Parathyroid adenoma (tissue), 2 donors: Measurements from ENCODE around the gene NBEA.

ENCODE experiments used
- H2AFZ ChIP-seq: fragments of 300-600 bp; sonication (generic); one replicate; pipeline ENCODE4 v1.7.0; 2017; ENCODE audit warnings: antibody characterized with exemption, mild to moderate bottlenecking
- H3K27ac ChIP-seq: fragments of 300-600 bp; sonication (generic); one replicate; pipeline ENCODE4 v1.7.0; 2017
- H3K27me3 ChIP-seq: fragments of 300-600 bp; sonication (generic); one replicate; pipeline ENCODE4 v1.7.0; 2017; ENCODE audit warnings: low read length; ENCODE audit not compliant: control insufficient read depth, insufficient read depth
- H3K36me3 ChIP-seq: fragments of 300-600 bp; sonication (generic); one replicate; pipeline ENCODE4 v1.7.0; 2017; ENCODE audit warnings: low read length; ENCODE audit not compliant: control insufficient read depth, insufficient read depth
- H3K4me1 ChIP-seq: fragments of 300-600 bp; sonication (generic); one replicate; pipeline ENCODE4 v1.7.0; 2017; ENCODE audit warnings: control low read depth
- H3K4me2 ChIP-seq: fragments of 300-600 bp; sonication (generic); one replicate; pipeline ENCODE4 v1.7.0; 2017; ENCODE audit warnings: low read length
- H3K4me3 ChIP-seq: fragments of 300-600 bp; sonication (generic); one replicate; pipeline ENCODE4 v1.7.0; 2017; ENCODE audit warnings: low read depth, low read length
- H3K79me2 ChIP-seq: fragments of 300-600 bp; sonication (generic); one replicate; pipeline ENCODE4 v1.7.0; 2017; ENCODE audit warnings: control low read depth
- H3K9ac ChIP-seq: fragments of 300-600 bp; sonication (generic); one replicate; pipeline ENCODE4 v1.7.0; 2017; ENCODE audit warnings: mild to moderate bottlenecking
- H3K9me3 ChIP-seq: fragments of 300-600 bp; sonication (generic); one replicate; pipeline ENCODE4 v1.7.0; 2017; ENCODE audit warnings: low read length; ENCODE audit not compliant: control insufficient read depth
- CTCF ChIP-seq: fragments of 300-600 bp; sonication (generic); IDR thresholded peaks from one replicate; pipeline ENCODE4 v1.7.0; 2017; ENCODE audit warnings: antibody characterized with exemption, mild to moderate bottlenecking
- donor health status: primary hyperparathyroidism.

Gene NBEA

GRCh38 chr13:35411059-35411744 lies 469.1 kb downstream of the NBEA start:
- Histone ChIP-seq H3K9me3 (no peaks in the 10 kb centered on the region), H3K4me2 (no peak overlapping the region), H3K79me2 (no peaks in the 10 kb centered on the region), H3K9ac (no peak overlapping the region), H3K4me3 (no peak overlapping the region), H3K27me3 (no peaks in the 10 kb centered on the region), H3K36me3 (no peaks in the 10 kb centered on the region), H2AFZ (no peak overlapping the region), H3K27ac (no peak overlapping the region), H3K4me1 (no peaks in the 10 kb centered on the region)
- no peak for TF ChIP-seq CTCF

GRCh38 chr13:35448465-35448864 lies 506.4 kb downstream of the NBEA start:
- no peak for TF ChIP-seq CTCF
- H2AFZ ChIP-seq: no peak overlapping the region
- H3K4me2 ChIP-seq: no peak overlapping the region

GRCh38 chr13:35449821-35450220 lies 507.8 kb downstream of the NBEA start:
- Histone ChIP-seq H2AFZ (no peak overlapping the region), H3K79me2 (no peaks in the 10 kb centered on the region), H3K36me3 (no peaks in the 10 kb centered on the region), H3K4me3 (no peak overlapping the region), H3K4me1 (no peaks in the 10 kb centered on the region), H3K9ac (no peak overlapping the region), H3K4me2 (no peak overlapping the region), H3K27ac (no peak overlapping the region), H3K9me3 (no peaks in the 10 kb centered on the region), H3K27me3 (no peaks in the 10 kb centered on the region)
- no peak for TF ChIP-seq CTCF

More at GRCh38 chr13:35448465-35448864, 506.4 kb downstream of the NBEA start:
- Histone ChIP-seq H3K27me3 (no peaks in the 10 kb centered on the region), H3K4me1 (no peaks in the 10 kb centered on the region), H3K36me3 (no peaks in the 10 kb centered on the region), H3K9me3 (no peaks in the 10 kb centered on the region), H3K27ac (no peak overlapping the region), H3K79me2 (no peaks in the 10 kb centered on the region), H3K4me3 (no peak overlapping the region), H3K9ac (no peak overlapping the region)

GRCh38 chr13:35455022-35455421 lies 513.0 kb downstream of the NBEA start:
- H3K79me2 ChIP-seq: no peaks in the 10 kb centered on the region
- no peaks in the 10 kb centered on the region for H3K4me1 ChIP-seq
- H3K36me3 ChIP-seq: no peaks in the 10 kb centered on the region
- no peak for TF ChIP-seq CTCF
- H3K4me2 ChIP-seq: no peak overlapping the region
- H3K9ac ChIP-seq: no peak overlapping the region
- no peak overlapping the region for H3K4me3 ChIP-seq
- H2AFZ ChIP-seq: no peak overlapping the region
- no peaks in the 10 kb centered on the region for H3K27me3 ChIP-seq
- H3K27ac ChIP-seq: no peak overlapping the region
- no peaks in the 10 kb centered on the region for H3K9me3 ChIP-seq

- no peaks in the 10 kb centered on the region for H3K79me2 ChIP-seq
- no peaks in the 10 kb centered on the region for H3K9me3 ChIP-seq
- no peak overlapping the region for H3K9ac ChIP-seq
- H2AFZ ChIP-seq: no peak overlapping the region
- no peaks in the 10 kb centered on the region for H3K36me3 ChIP-seq
- H3K4me1 ChIP-seq: no peaks in the 10 kb centered on the region
- TF ChIP-seq CTCF: no peak
- H3K27me3 ChIP-seq: no peaks in the 10 kb centered on the region
- H3K4me3 ChIP-seq: no peak overlapping the region
- H3K4me2 ChIP-seq: no peak overlapping the region
- no peak overlapping the region for H3K27ac ChIP-seq
Observed at GRCh38 chr13:35457258-35457657, 515.2 kb downstream of the NBEA start.
